Measurements from ENCODE around the gene TTC24.
"Not testable (repeated sequence)": the region's sequence is repeated elsewhere in the genome, so short reads cannot be mapped to it uniquely, and the experiment has no call there.

TTC24 gene

DNA sequence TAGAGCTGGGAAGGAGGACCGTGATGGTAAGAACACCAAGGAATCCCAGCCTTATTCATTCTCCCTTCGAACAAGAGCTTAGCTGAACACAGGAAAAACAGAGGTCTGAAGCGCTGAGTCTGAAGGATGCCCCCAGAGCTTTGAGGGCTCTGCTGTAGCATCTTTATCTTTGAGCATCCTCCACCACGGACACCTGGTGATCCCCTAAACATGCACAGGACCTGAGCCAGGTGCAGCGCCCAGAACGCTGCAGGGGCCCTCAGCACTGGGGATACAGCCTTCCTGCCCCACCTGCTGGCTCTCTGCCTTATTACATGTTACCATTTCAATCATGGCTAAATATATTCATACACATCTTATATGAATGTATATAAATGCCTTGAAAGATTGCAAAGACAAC is 29.5 kb downstream of the TTC24 start:
- DNase-seq (ENCODE audit: low spot score): peak; percentile 65

DNA sequence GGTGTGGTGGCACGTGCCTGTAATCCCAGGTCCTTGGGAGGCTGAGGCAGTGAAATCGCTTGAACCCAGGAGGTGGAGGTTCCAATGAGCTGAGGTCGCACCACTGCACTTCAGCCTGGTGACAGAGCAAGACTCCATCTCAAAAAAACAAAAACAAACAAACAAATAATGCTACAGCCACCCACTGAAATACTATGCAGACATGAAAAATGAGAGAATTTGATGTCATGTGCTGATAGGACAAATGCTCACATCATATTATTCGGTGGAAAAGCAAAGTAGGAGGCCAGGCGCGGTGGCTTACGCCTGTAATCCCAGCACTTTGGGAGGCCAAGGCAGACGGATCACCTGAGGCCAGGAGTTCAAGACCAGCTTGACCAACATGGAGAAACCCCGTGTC is 30.5 kb downstream of the TTC24 start:
- DNase-seq (ENCODE audit: low spot score): not testable (repeated sequence)

- no peak for DNase-seq (ENCODE audit: low spot score)
These were observed 33.1 kb downstream of the TTC24 start for GRCh38 chr1:156612666-156613065.

GRCh38 chr1:156615946-156616345 is 36.4 kb downstream of the TTC24 start:
- DNase-seq (ENCODE audit: low spot score): no peak

- DNase-seq (ENCODE audit: low spot score): no peak
These were observed 36.9 kb downstream of the TTC24 start for GRCh38 chr1:156616463-156616862.

GRCh38 chr1:156618853-156619581 is 39.5 kb downstream of the TTC24 start, which contains the start of gene HAPLN2:
HAPLN2 (plus strand) TSS chr1:156619415; CDS start chr1:156623491, 4,076 bp downstream.
- no peak for DNase-seq (ENCODE audit: low spot score)

DNA sequence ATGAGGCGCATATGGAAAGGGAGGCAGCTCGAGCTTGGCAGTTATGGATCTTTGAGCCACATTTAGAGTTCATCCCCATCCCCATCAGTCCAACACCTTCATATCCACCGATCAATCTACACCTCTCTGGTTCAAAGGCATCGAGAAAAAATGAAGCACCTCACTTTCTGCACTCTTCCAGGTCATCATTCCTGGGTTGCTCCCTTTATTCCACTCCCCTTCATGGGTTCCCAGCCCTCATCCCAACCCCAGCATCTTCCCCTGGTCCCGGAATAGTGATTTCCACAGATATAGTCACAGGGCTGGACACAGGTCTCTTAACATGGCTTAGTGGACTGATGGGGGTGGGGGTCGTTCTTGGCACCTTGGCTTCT is 40.0 kb downstream of the TTC24 start:
- no peak for DNase-seq (ENCODE audit: low spot score)

DNA sequence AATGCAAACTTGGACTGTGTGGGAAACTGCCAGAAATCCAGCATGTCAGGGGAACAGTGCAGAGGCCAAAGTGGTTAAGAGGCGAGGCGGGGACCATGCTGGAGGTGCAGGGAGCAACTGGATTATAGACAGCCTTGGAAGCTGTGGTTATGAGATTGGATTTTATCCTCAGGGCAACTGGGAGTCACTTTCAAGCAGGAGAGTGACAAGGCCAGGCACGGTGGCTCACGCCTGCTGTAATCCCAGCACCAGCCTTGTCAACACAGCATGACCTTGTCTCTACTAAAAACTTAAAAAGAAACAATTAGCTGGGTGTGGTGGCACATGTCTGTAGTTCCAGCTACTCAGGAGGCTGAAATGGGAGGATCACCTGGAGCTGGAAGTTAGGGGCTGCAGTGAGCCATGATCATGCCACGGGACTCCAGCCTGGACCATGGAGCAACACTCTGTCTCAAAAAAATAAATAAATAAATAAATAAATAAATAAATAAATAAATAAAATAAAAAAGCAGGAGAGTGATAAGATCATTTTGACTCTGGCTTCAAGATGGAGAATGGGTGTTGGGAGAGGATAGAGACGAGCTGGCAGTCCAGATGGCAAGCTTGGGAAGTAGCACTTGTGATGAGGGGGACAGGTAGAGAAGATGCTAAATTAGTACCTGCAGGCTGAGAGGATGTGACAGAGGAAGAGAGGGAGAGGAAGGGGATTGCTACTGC is 43.2 kb downstream of the TTC24 start:
- DNase-seq (ENCODE audit: low spot score): no peak

- DNase-seq (ENCODE audit: low spot score): no peak
These were observed 44.7 kb downstream of the TTC24 start for GRCh38 chr1:156623946-156624813.

- no peak for DNase-seq (ENCODE audit: low spot score)
These were observed 45.4 kb downstream of the TTC24 start for GRCh38 chr1:156624814-156625435.

- DNase-seq (ENCODE audit: low spot score): peak; percentile 33
These were observed 46.0 kb downstream of the TTC24 start for GRCh38 chr1:156625436-156626078.

DNA sequence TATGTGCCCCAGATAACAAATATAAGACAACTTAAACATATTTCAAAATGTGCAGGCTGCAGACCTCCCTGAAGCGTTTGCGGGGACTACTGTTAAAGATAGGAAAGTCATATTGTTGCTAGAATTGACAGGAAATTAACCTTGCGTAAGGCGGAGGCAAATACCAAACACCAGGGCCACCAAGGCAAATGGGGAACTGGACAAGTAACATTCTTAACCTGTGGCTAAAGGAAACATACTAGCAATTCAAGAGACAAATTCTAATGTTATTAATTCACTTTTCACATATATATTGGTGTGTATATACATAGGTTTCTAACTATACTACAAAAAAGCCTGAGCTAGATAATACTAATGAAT is 46.5 kb downstream of the TTC24 start:
- DNase-seq (ENCODE audit: low spot score): no peak

DNA sequence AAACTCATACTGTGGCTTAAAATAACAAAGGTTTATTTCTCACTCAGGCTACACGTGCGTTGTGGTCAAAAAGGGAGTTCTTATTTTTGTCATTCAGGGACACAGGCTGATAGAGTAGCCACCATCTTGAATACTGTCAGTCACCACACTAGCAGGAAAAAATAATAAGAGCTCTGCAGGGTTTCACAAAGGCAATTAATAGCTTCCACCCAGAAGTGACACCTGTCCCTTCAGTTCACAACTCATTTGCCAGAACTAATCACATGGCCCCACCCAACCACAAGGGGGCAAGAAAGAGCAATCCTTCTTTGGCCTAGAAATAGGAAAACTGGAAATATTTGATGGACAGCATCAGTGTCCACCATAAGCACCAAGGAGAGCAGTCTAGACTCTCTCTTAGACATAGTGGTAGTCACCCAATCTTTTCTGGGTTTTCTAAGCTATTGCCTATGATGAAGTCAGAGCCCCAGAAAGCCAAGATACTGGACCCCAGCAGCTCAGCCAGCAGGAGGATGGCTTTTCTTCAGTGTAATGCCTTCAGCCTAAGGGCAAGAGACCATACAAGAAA is 47.9 kb downstream of the TTC24 start:
- peak; percentile 84 for DNase-seq (ENCODE audit: low spot score)

GRCh38 chr1:156629823-156630449 is 50.4 kb downstream of the TTC24 start:
- DNase-seq (ENCODE audit: low spot score): no peak

- not testable (repeated sequence) for DNase-seq (ENCODE audit: low spot score)
These were observed 51.6 kb downstream of the TTC24 start for GRCh38 chr1:156631152-156631551.

- DNase-seq (ENCODE audit: low spot score): no peak
These were observed 52.8 kb downstream of the TTC24 start for GRCh38 chr1:156632355-156632754.
